HEK293 (cell line): Measurements from ENCODE around the gene GIPC2.

Experiments
- CTCF ChIA-PET: fragments of 350-600 bp; formaldehyde crosslinking; extraction: SDS; loops from one replicate; lab custom pipeline; 2021; ENCODE audit warnings: antibody characterized with exemption; lab: Yijun Ruan, JAX
- POLR2A ChIA-PET: fragments of 300-600 bp; formaldehyde crosslinking; extraction: SDS; loops from one replicate; lab custom pipeline; 2020; ENCODE audit warnings: antibody characterized with exemption, inconsistent platforms; lab: Yijun Ruan, JAX
- H3K27ac ChIP-seq: fragments of 200-500 bp; sonication (Bioruptor generic); 2 replicates; pipeline ENCODE4 v1.5.1; 2014; ENCODE audit warnings: low read depth, low read length, control low read depth, inconsistent platforms; ENCODE audit errors: extremely low read depth
- H3K36me3 ChIP-seq, 2 experiments: fragments of 200-500 bp in 1 of 2; sonication (Bioruptor generic) in 1 of 2; 1 replicate in 1 of 2; 2 replicates in 1 of 2; pipeline ENCODE4 v1.5.1; 2014 to 2017; ENCODE audit warnings: inconsistent platforms in 2 of 2, low read length in 2 of 2; ENCODE audit not compliant: control insufficient read depth in 2 of 2, insufficient read depth in 1 of 2
- H3K4me1 ChIP-seq: fragments of 200-500 bp; sonication (Bioruptor generic); 2 replicates; pipeline ENCODE4 v1.5.1; 2014; ENCODE audit warnings: mild to moderate bottlenecking, low read length, inconsistent platforms; ENCODE audit not compliant: control insufficient read depth, insufficient read depth
- H3K4me3 ChIP-seq: 2 replicates; pipeline ENCODE4 v1.5.1; 2011; ENCODE audit warnings: low read depth, mild to moderate bottlenecking, control low read depth, low read length, moderate library complexity
- H3K9me3 ChIP-seq: fragments of 200-500 bp; sonication (Bioruptor generic); 2 replicates; pipeline ENCODE4 v1.5.1; 2014; ENCODE audit warnings: low read depth, low read length, inconsistent platforms; ENCODE audit not compliant: control insufficient read depth, insufficient read depth
- GFI1B ChIP-seq: fragments of 450-650 bp; formaldehyde crosslinking; IDR thresholded peaks from 2 replicates; pipeline ENCODE4 v1.5.1; 2016; ENCODE audit warnings: missing biosample characterization, missing genetic modification characterization
- GLI2 ChIP-seq: fragments of 450-650 bp; formaldehyde crosslinking; IDR thresholded peaks from 2 replicates; pipeline ENCODE4; 2017; ENCODE audit warnings: missing biosample characterization, missing genetic modification characterization, low read depth, borderline replicate concordance
- GLIS1 ChIP-seq: fragments of 450-650 bp; formaldehyde crosslinking; IDR thresholded peaks from 2 replicates; pipeline ENCODE4 v1.5.1; 2016; ENCODE audit warnings: missing biosample characterization, missing genetic modification characterization
- KLF1 ChIP-seq: fragments of 450-650 bp; formaldehyde crosslinking; IDR thresholded peaks from 2 replicates; pipeline ENCODE4 v1.5.1; 2016; ENCODE audit warnings: missing biosample characterization, missing genetic modification characterization
- KLF17 ChIP-seq: fragments of 450-650 bp; formaldehyde crosslinking; IDR thresholded peaks from 2 replicates; pipeline ENCODE4 v1.5.1; 2016; ENCODE audit warnings: missing biosample characterization, missing genetic modification characterization
- MYNN ChIP-seq: fragments of 450-650 bp; formaldehyde crosslinking; IDR thresholded peaks from 2 replicates; pipeline ENCODE4 v1.5.1; 2016; ENCODE audit warnings: missing biosample characterization, missing genetic modification characterization, borderline replicate concordance
- PRDM4 ChIP-seq: fragments of 450-650 bp; formaldehyde crosslinking; IDR thresholded peaks from 2 replicates; pipeline ENCODE4 v1.5.1; 2017; ENCODE audit warnings: missing biosample characterization, missing genetic modification characterization
- PRDM6 ChIP-seq: fragments of 450-650 bp; formaldehyde crosslinking; IDR thresholded peaks from 2 replicates; pipeline ENCODE4 v1.5.1; 2017; ENCODE audit warnings: missing biosample characterization, missing genetic modification characterization
- ZBTB8A ChIP-seq: fragments of 450-650 bp; formaldehyde crosslinking; IDR thresholded peaks from 2 replicates; pipeline ENCODE4 v1.5.1; 2016; ENCODE audit warnings: missing biosample characterization, missing genetic modification characterization
- ZFP37 ChIP-seq: fragments of 450-650 bp; formaldehyde crosslinking; IDR thresholded peaks from 2 replicates; pipeline ENCODE4 v1.5.1; 2016; ENCODE audit warnings: missing biosample characterization, missing genetic modification characterization
- ZNF140 ChIP-seq: fragments of 450-650 bp; formaldehyde crosslinking; IDR thresholded peaks from 2 replicates; pipeline ENCODE4 v1.5.1; 2016; ENCODE audit warnings: missing biosample characterization, missing genetic modification characterization
- ZNF174 ChIP-seq: fragments of 450-650 bp; formaldehyde crosslinking; IDR thresholded peaks from 2 replicates; pipeline ENCODE4 v1.5.0; 2017; ENCODE audit warnings: missing biosample characterization, mild to moderate bottlenecking, missing genetic modification characterization
- ZNF175 ChIP-seq: fragments of 450-650 bp; formaldehyde crosslinking; IDR thresholded peaks from 2 replicates; pipeline ENCODE4 v1.5.1; 2016; ENCODE audit warnings: missing biosample characterization, missing genetic modification characterization
- ZNF202 ChIP-seq: fragments of 450-650 bp; formaldehyde crosslinking; IDR thresholded peaks from 2 replicates; pipeline ENCODE4 v1.5.1; 2016; ENCODE audit warnings: missing biosample characterization, missing genetic modification characterization, borderline replicate concordance
- ZNF214 ChIP-seq: fragments of 450-650 bp; formaldehyde crosslinking; IDR thresholded peaks from 2 replicates; pipeline ENCODE4 v1.5.1; 2017; ENCODE audit warnings: missing biosample characterization, mild to moderate bottlenecking, missing genetic modification characterization, borderline replicate concordance
- ZNF239 ChIP-seq: fragments of 450-650 bp; formaldehyde crosslinking; IDR thresholded peaks from 2 replicates; pipeline ENCODE4 v1.5.1; 2016; ENCODE audit warnings: missing biosample characterization, missing genetic modification characterization
- ZNF404 ChIP-seq: fragments of 450-650 bp; formaldehyde crosslinking; IDR thresholded peaks from 2 replicates; pipeline ENCODE4 v1.5.1; 2017; ENCODE audit warnings: missing biosample characterization, missing genetic modification characterization
- ZNF423 ChIP-seq: fragments of 450-650 bp; formaldehyde crosslinking; IDR thresholded peaks from 2 replicates; pipeline ENCODE4 v1.5.1; 2016; ENCODE audit warnings: missing biosample characterization, missing genetic modification characterization
- ZNF501 ChIP-seq: fragments of 450-650 bp; formaldehyde crosslinking; IDR thresholded peaks from 2 replicates; pipeline ENCODE4 v1.5.1; 2016; ENCODE audit warnings: missing biosample characterization, missing genetic modification characterization
- ZNF558 ChIP-seq: fragments of 450-650 bp; formaldehyde crosslinking; IDR thresholded peaks from 2 replicates; pipeline ENCODE4 v1.5.1; 2016; ENCODE audit warnings: missing biosample characterization, missing genetic modification characterization
- ZNF561 ChIP-seq: fragments of 450-650 bp; IDR thresholded peaks from 2 replicates; pipeline ENCODE4 v1.5.1; 2018; ENCODE audit warnings: missing biosample characterization, missing genetic modification characterization, borderline replicate concordance
- ZNF600 ChIP-seq: fragments of 450-650 bp; formaldehyde crosslinking; IDR thresholded peaks from 2 replicates; pipeline ENCODE4 v1.5.1; 2016; ENCODE audit warnings: missing biosample characterization, missing genetic modification characterization
- ZNF621 ChIP-seq: fragments of 450-650 bp; formaldehyde crosslinking; IDR thresholded peaks from 2 replicates; pipeline ENCODE4 v1.5.1; 2017; ENCODE audit warnings: missing biosample characterization, missing genetic modification characterization
- ZNF660 ChIP-seq: fragments of 450-650 bp; IDR thresholded peaks from 2 replicates; pipeline ENCODE4 v1.5.1; 2018; ENCODE audit warnings: missing biosample characterization, mild to moderate bottlenecking, missing genetic modification characterization
- ZNF76 ChIP-seq: fragments of 450-650 bp; formaldehyde crosslinking; IDR thresholded peaks from 2 replicates; pipeline ENCODE4; 2016; ENCODE audit warnings: low read depth, missing biosample characterization, missing genetic modification characterization, borderline replicate concordance
- ZNF768 ChIP-seq: fragments of 450-650 bp; formaldehyde crosslinking; IDR thresholded peaks from 2 replicates; pipeline ENCODE4 v1.5.1; 2018; ENCODE audit warnings: missing biosample characterization, mild to moderate bottlenecking, missing genetic modification characterization
- ZNF785 ChIP-seq: fragments of 450-650 bp; formaldehyde crosslinking; IDR thresholded peaks from 2 replicates; pipeline ENCODE4 v1.5.1; 2016; ENCODE audit warnings: missing biosample characterization, missing genetic modification characterization
- ZNF837 ChIP-seq: fragments of 450-650 bp; formaldehyde crosslinking; IDR thresholded peaks from 2 replicates; pipeline ENCODE4 v1.5.1; 2016; ENCODE audit warnings: missing biosample characterization, missing genetic modification characterization
- ZXDB ChIP-seq: fragments of 450-650 bp; formaldehyde crosslinking; IDR thresholded peaks from 2 replicates; pipeline ENCODE4 v1.5.1; 2016; ENCODE audit warnings: missing biosample characterization, missing genetic modification characterization
- TF ChIP-seq, protein P1 (sequence below): fragments of 450-650 bp; IDR thresholded peaks from 2 replicates; pipeline ENCODE4 v1.5.1; 2018; ENCODE audit warnings: missing biosample characterization, mild to moderate bottlenecking, missing genetic modification characterization

GIPC2 gene

DNA sequence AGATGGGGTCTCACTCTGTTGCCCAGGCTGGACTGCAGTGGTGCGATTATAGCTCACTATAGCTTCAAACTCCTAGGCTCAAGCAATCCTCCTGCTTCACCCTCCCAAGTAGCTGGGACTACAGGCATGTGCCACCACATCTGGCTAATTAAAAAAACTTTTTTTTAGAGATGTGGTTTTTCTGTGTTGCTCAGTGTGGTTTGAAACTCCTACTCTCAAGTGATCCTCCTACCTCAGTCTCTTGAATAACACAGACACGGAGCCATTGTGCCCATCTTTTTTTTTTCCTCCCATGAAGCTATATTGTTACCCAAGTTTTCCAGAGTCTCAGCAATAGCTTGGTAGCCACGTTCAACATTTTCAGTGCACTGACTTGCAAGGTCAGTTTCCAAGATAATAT lies 2.7 kb downstream of the GIPC2 start (continued):
- TF ChIP-seq, protein P1, sequence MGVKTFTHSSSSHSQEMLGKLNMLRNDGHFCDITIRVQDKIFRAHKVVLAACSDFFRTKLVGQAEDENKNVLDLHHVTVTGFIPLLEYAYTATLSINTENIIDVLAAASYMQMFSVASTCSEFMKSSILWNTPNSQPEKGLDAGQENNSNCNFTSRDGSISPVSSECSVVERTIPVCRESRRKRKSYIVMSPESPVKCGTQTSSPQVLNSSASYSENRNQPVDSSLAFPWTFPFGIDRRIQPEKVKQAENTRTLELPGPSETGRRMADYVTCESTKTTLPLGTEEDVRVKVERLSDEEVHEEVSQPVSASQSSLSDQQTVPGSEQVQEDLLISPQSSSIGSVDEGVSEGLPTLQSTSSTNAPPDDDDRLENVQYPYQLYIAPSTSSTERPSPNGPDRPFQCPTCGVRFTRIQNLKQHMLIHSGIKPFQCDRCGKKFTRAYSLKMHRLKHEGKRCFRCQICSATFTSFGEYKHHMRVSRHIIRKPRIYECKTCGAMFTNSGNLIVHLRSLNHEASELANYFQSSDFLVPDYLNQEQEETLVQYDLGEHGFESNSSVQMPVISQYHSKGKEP (tag by site-specific recombination): no peak
- TF ChIP-seq ZNF621 (tag by site-specific recombination) (no peak), GFI1B (no peak), PRDM4 (no peak), ZNF404 (tag by site-specific recombination) (no peak), KLF1 (tag by site-specific recombination) (no peak), ZNF558 (tag by site-specific recombination) (no peak), MYNN (no peak), ZNF423 (no peak), ZNF214 (tag by site-specific recombination) (no peak), ZNF561 (tag by site-specific recombination) (no peak), ZXDB (tag by site-specific recombination) (no peak), ZNF140 (tag by site-specific recombination) (no peak)
- TF ChIP-seq, all 188 proteins: peak for 0

DNA sequence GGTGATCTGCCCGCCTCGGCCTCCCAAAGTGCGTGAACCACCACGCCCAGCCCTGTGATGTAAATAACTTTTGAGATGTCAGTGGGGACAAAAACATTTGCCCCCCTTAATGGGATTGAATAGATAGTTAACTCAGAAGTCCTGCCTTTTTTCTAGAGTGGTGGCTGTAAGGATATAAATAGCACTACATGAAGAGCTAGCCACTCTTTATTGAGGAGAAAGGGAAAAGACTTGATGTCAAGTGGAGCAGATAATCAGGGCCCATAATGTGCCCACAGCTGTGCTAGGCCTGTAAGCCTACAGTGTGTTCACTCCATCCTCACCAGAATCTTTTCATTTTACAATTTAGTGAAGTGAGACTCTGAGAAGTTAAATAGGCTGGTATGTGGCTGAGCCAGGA lies 3.6 kb downstream of the GIPC2 start:
- Histone ChIP-seq H3K27ac (no peak overlapping the region), H3K36me3 (no peaks in the 10 kb centered on the region), H3K9me3 (no peaks in the 10 kb centered on the region), H3K4me1 (no peaks in the 10 kb centered on the region), H3K4me3 (no peak overlapping the region)
- ChIA-PET POLR2A (no interaction called here), CTCF (interaction anchor here (0.6 to 1.2 kb wide), 2 partner anchors 65 to 292 kb away, joined by 3 to 4 read pairs; no protein-coding TSS in a partner anchor)
- TF ChIP-seq GLIS1 (tag by site-specific recombination) (no peak), ZNF175 (tag by site-specific recombination) (no peak), PRDM6 (tag by site-specific recombination) (no peak), ZNF501 (tag by site-specific recombination) (no peak), ZNF660 (tag by site-specific recombination) (no peak), ZFP37 (tag by site-specific recombination) (no peak), ZBTB8A (tag by site-specific recombination) (no peak), ZNF214 (tag by site-specific recombination) (no peak), ZNF785 (tag by site-specific recombination) (no peak), ZNF600 (tag by site-specific recombination) (no peak), ZNF174 (tag by site-specific recombination) (no peak), ZNF768 (no peak), ZNF202 (tag by site-specific recombination) (no peak), ZNF239 (tag by site-specific recombination) (no peak), ZNF76 (tag by site-specific recombination) (no peak), KLF17 (tag by site-specific recombination) (no peak), ZNF837 (tag by site-specific recombination) (no peak), GLI2 (tag by site-specific recombination) (no peak)
